Measurements from ENCODE around the gene AGPAT3. TPM values are rescaled to one million over a fixed set of nuclear protein-coding genes. Genes with fewer than 3 reads are reported as not detected.

AGPAT3 gene
- total RNA-seq, 1 experiment from 2014 or later = 58.3 TPM

DNA sequence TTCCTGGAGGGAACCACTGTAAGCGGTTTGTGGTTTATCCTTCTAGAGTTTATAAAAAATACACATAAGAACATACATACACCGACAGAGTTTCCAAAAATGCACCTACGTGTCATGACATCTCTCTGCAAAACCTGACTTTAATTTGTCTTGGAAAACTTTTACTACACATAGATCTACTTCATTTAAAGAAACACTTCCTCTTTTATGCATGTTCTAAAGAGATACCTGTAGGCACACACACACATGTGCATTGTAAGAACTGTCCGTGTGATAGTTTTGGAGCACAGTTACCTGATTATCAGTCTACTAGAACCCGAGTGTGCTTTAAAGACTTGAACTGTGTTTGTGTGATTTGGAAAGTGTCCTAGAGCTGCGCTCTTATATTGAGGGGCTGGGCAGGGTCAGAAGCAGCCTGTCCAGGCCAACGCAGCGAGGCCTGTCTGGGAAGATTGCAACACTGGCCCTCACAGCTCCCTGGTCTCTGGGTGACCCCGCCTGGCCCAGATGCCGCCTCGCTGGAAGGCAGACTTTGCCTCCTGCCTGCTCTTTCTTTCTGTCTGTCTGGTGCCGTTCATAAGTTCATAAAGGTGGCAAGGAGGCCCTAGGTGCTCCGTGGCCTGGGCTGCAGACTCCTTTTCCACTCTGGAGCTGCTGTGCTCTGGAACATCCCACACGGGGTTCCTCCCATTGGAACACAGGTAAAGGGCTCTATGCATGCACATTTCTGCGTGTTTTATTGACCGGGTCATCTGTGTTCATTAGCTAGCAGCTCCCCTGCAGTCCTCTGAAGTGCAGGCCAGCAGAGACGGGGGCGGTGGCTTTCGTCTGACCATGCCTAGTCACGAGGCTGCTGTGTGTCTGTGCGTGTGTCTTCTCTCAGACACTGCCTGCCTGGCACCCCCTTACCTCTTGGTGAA, 46.3 kb downstream of the AGPAT3 start:
- TF ChIP-seq, protein P1, sequence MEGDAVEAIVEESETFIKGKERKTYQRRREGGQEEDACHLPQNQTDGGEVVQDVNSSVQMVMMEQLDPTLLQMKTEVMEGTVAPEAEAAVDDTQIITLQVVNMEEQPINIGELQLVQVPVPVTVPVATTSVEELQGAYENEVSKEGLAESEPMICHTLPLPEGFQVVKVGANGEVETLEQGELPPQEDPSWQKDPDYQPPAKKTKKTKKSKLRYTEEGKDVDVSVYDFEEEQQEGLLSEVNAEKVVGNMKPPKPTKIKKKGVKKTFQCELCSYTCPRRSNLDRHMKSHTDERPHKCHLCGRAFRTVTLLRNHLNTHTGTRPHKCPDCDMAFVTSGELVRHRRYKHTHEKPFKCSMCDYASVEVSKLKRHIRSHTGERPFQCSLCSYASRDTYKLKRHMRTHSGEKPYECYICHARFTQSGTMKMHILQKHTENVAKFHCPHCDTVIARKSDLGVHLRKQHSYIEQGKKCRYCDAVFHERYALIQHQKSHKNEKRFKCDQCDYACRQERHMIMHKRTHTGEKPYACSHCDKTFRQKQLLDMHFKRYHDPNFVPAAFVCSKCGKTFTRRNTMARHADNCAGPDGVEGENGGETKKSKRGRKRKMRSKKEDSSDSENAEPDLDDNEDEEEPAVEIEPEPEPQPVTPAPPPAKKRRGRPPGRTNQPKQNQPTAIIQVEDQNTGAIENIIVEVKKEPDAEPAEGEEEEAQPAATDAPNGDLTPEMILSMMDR (IDR thresholded peaks at IDR 0.05; ENCODE audit: unreplicated experiment) = no peak
- intact Hi-C loops (cut with micrococcal nuclease) = no loop called here
- POLR2A ChIA-PET = no interaction called here
- CTCF ChIA-PET = interaction anchor here (0.6 kb wide), 1 partner anchor 189 kb away, joined by 3 read pairs; no protein-coding TSS in a partner anchor
- Mint-ChIP-seq H3K4me3 (ENCODE audit: unreplicated experiment) (no peak overlapping the region), H3K36me3 (ENCODE audit: insufficient read depth, unreplicated experiment) (peaks cover 15% of the 10 kb centered on the region), H3K27ac (ENCODE audit: low read depth, unreplicated experiment) (no peak overlapping the region), H3K27me3 (ENCODE audit: insufficient read depth, unreplicated experiment) (no peaks in the 10 kb centered on the region), H3K4me1 (ENCODE audit: insufficient read depth, unreplicated experiment) (peaks cover 7% of the 10 kb centered on the region), H3K9me3 (ENCODE audit: unreplicated experiment) (peaks cover 7% of the 10 kb centered on the region)
- DNase-seq (ENCODE audit: unreplicated experiment) = no peak
- BruUV-seq (replicated peaks) = no TSS peak

DNA sequence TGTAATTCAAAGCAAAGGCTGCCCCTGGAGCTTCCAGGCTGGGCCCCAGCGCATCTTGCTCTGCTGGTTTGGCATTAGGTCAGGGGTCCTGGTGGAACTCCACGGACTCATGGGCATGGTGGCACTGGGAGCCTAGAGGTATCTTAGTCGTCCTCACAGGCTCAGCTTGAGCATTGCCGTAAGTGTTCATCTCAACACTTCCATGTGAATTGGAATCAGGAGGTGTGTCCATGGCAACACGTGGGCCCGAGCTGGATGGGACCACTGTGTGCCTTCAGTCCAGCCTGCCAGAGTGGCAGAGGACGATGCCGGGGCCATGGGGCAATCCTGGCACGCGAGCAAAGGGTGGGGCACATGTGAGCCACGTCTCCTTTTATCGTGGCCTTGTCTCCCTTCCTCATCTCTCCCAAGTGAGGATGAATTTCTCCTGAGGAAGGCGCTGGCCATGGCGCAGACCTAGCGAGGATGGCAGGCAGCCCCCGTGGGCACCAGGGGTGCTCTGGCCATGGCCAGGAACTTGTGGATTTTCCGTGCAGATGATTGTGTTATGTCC, 47.0 kb downstream of the AGPAT3 start:
- BruUV-seq (replicated peaks) = no TSS peak
- intact Hi-C loops (cut with micrococcal nuclease) = no loop called here
- TF ChIP-seq, protein P1 (IDR thresholded peaks at IDR 0.05; ENCODE audit: unreplicated experiment) = no peak
- peaks cover 16% of the 10 kb centered on the region for H3K36me3 Mint-ChIP-seq (ENCODE audit: insufficient read depth, unreplicated experiment)
- peaks cover 7% of the 10 kb centered on the region for H3K4me1 Mint-ChIP-seq (ENCODE audit: insufficient read depth, unreplicated experiment)
- H3K27me3 Mint-ChIP-seq (ENCODE audit: insufficient read depth, unreplicated experiment) = no peaks in the 10 kb centered on the region
- POLR2A ChIA-PET = no interaction called here
- no peak for DNase-seq (ENCODE audit: unreplicated experiment)
- CTCF ChIA-PET = interaction anchor here (0.6 kb wide), 1 partner anchor 190 kb away, joined by 3 read pairs; no protein-coding TSS in a partner anchor
- peaks cover 7% of the 10 kb centered on the region for H3K9me3 Mint-ChIP-seq (ENCODE audit: unreplicated experiment)
- H3K4me3 Mint-ChIP-seq (ENCODE audit: unreplicated experiment) = no peak overlapping the region
- H3K27ac Mint-ChIP-seq (ENCODE audit: low read depth, unreplicated experiment) = no peak overlapping the region

DNA sequence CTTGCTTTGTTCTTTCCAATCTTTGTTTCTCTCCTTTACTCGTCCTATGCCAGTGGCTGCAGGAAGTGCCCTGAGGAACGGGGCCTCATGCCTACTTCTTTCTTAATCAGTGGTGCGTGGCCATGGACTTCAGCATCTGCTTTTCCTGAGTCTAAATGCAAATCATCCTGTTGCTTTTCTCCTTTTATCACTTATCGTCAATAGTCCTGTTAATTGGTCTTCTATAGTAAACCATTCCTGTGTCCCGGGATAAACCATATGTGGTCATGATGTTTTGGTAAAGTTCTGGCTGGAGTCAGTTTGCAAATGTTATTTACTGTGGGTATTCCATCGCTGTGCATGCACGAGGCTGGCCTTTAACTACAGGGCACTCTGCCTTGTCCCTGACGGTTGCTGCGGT, 47.5 kb downstream of the AGPAT3 start:
- DNase-seq (ENCODE audit: unreplicated experiment) = no peak
- BruUV-seq (replicated peaks) = no TSS peak
- Mint-ChIP-seq H3K27me3 (ENCODE audit: insufficient read depth, unreplicated experiment) (no peaks in the 10 kb centered on the region), H3K4me3 (ENCODE audit: unreplicated experiment) (no peak overlapping the region), H3K4me1 (ENCODE audit: insufficient read depth, unreplicated experiment) (peaks cover 12% of the 10 kb centered on the region), H3K27ac (ENCODE audit: low read depth, unreplicated experiment) (no peak overlapping the region), H3K9me3 (ENCODE audit: unreplicated experiment) (peaks cover 7% of the 10 kb centered on the region), H3K36me3 (ENCODE audit: insufficient read depth, unreplicated experiment) (peaks cover 20% of the 10 kb centered on the region)
- CTCF ChIA-PET = no interaction called here
- intact Hi-C loops (cut with micrococcal nuclease) = no loop called here
- POLR2A ChIA-PET = no interaction called here
- TF ChIP-seq, protein P1 (IDR thresholded peaks at IDR 0.05; ENCODE audit: unreplicated experiment) = no peak

DNA sequence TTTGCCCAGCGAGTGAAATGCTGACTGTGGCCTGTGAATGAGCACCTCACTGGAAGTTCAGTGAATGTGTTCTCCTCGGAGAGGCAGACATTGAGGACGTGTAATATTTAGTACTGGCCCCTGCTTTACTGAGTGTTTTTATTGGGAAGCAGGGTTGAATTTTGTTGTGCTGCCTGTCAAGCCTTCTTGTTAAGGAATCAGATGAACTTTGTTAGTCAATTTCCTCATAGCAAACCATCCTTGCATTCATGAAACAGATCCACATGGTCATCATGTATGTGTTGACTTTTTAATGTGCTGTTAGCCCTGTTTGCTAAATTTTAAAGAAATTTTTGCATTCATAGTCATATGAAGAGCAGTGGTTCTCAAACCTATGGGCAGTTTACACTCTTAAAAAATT, 47.9 kb downstream of the AGPAT3 start:
- no TSS peak for BruUV-seq (replicated peaks)
- Mint-ChIP-seq H3K4me1 (ENCODE audit: insufficient read depth, unreplicated experiment) (peaks cover 10% of the 10 kb centered on the region), H3K4me3 (ENCODE audit: unreplicated experiment) (no peak overlapping the region), H3K9me3 (ENCODE audit: unreplicated experiment) (peaks cover 7% of the 10 kb centered on the region), H3K27me3 (ENCODE audit: insufficient read depth, unreplicated experiment) (no peaks in the 10 kb centered on the region), H3K27ac (ENCODE audit: low read depth, unreplicated experiment) (no peak overlapping the region), H3K36me3 (ENCODE audit: insufficient read depth, unreplicated experiment) (peaks cover 17% of the 10 kb centered on the region)
- ChIA-PET POLR2A (no interaction called here), CTCF (no interaction called here)
- TF ChIP-seq, protein P1 (IDR thresholded peaks at IDR 0.05; ENCODE audit: unreplicated experiment) = no peak
- DNase-seq (ENCODE audit: unreplicated experiment) = no peak
- intact Hi-C loops (cut with micrococcal nuclease) = no loop called here

Data from MCF 10A (cell line).